IPS-18c (cell line): ENCODE data around the gene IGBP1.

Source experiments
- H3K4me3 ChIP-seq: 2 replicates; pipeline ENCODE4 v1.7.0; 2013; ENCODE audit warnings: low read depth, mild to moderate bottlenecking, low read length, moderate library complexity; ENCODE audit not compliant: insufficient read depth
- H3K9me3 ChIP-seq: one replicate; pipeline ENCODE4 v1.6.1; 2013; ENCODE audit warnings: mild to moderate bottlenecking, low read length, moderate library complexity; ENCODE audit not compliant: control insufficient read depth, insufficient read depth

IGBP1 gene

DNA sequence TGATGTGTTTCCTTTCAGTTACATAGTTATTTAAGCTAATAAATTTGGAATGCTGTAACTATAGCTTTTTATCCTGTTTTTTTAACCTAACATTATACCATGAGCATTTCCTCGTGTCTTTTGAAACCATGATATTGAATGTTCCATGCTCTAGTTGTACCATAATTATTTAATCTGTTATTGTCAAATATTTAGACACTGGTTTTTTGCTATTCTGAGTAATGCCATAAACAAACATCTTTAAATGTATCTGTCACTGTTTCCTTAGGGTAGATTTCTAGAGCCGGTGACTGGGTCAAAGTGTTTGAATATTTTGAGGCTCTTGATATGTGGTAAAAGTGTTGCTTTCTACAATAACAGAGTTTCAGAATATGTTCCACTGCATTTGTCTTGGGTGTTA is 5.4 kb downstream of the IGBP1 start:
- Histone ChIP-seq H3K9me3 (no peaks in the 10 kb centered on the region), H3K4me3 (no peak overlapping the region)

- Histone ChIP-seq H3K4me3 (no peak overlapping the region), H3K9me3 (no peaks in the 10 kb centered on the region)
Observed at GRCh38 chrX:70139736-70140135, 6.5 kb downstream of the IGBP1 start.

DNA sequence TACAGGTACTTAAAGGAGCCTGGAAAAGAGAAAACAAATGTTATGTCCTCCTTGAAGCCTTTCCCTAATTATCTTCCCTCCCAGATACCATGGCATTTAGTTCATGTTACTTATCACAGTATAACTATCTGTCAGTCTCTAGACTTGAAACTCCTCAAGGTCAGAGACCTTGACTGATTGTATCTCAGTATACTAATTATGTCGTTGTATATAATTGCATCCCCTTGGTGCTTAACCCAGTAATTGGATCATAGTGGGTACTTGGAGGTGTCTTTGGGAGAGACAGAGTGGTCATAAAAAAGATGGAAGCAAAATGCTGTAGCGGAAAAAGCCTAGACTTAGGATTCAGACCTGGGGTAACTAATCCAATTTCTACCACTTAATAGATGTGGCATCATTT is 8.1 kb downstream of the IGBP1 start:
- H3K4me3 ChIP-seq = no peak overlapping the region
- H3K9me3 ChIP-seq = no peaks in the 10 kb centered on the region

DNA sequence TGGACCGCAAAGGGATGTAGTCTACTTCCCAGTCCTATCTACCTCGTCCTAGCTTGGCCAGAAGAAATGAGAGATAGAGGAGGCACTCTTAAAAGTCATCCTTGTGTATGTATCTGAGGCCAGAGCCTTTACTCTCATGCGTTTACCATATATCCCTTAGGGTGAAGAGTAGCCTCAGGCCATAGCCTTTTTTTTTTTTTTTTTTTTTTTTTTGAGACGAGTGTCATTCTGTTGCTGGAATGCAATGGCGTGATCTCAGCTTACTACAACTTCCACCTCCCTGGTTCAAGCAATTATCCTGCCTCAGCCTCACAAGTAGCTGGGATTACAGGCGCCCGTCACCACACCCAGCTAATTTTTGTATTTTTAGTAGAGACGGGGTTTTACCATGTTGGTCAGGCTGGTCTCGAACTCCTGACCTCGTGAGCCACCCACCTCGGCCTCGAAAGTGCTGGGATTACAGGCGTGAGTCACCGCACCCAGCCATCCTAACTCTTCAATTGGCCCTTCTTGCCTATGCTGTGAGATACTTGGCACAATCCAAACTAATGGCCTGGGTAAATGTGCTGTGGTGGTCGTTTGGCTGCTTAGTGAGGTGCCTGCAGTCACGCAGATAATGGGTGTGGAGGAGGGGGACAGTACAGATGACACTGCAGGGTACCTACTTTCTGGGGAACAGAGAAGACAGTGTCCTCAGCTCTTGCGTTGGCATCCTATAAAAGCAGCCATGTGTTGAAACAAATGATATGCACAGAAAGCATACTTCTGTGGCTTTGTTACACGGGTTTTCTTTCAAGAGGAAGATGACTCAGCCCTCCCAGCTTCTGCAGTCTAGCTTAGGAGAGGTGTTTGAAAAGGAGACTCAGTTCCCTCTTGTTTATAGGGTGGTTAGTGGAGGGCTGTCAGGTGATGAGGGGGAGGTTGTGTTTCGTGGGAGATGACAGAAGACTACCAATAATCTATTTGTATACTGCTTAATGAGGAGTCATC is 33.6 kb downstream of the IGBP1 start:
- Histone ChIP-seq H3K4me3 (peak overlapping the region; percentile 24; the same call in 1 of the 2 replicates), H3K9me3 (peaks cover 6% of the 10 kb centered on the region)

DNA sequence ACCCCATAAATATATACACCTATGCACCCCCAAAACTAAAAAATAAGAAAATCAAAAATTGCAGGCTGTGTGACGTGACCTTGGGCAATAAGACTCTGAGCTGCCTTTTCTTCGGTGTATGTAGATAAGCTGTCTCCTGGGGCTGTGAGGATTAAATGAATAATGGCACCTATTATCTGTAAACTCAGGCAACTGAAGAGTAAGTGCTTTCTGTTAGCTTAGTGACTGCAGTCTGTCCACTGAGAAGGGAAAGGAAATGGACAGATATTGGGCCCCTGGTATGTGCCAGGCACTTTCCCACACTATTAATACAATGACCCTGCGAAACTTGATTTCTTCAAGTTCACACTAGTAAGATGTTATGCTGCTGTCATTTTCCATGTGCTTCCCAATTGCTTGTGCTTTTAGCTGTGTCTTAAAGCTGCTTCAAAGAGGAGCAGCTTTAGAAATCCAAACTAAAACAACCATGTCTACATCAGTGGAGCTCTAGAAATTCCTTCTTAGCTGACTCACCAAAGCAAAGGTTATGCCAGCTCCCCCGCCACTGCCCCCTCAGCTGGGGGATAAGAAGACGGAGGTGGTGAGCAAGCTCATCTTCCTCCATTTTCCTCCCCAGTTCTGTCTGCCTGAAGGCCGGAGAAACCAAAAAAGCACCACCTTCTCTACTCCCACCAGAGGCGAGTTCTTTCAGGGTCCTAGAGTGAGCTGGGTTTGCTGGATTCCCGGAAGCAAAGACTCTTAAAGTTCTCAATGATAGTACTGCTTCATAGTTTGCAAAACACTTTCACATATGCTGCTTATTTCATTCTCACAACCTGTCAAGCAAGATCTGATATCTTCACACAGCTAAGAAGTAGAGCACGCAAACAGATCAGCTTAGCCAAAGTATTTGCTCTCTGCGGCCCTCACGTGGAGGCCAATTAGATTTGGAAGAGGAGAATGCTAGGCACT is 35.3 kb downstream of the IGBP1 start:
- peak overlapping the region; percentile 2 for H3K4me3 ChIP-seq
- peaks cover 6% of the 10 kb centered on the region for H3K9me3 ChIP-seq

DNA sequence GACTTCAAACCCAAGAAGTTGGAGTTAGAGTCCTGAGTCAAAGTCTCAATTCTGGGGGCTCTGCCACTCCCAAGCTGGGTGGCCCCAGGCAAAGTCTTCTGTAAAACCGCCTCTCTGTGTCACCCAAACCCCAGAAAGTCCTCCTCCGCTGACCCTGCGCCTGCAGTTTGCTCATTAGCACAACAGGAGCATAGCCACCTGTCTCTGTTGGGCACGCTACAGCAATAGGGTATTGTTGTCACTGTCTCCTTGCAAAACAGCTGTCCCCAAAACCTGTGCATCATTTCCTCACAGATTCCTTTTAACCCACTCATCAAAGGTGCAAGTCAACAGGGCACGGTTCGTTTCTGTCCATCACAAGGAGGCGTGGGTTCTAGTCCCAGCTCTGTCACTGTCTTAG is 36.0 kb downstream of the IGBP1 start:
- no peak overlapping the region; the same call in 1 of the 2 replicates for H3K4me3 ChIP-seq
- H3K9me3 ChIP-seq = peaks cover 6% of the 10 kb centered on the region

GRCh38 chrX:70171624-70172023 is 38.4 kb downstream of the IGBP1 start:
- Histone ChIP-seq H3K9me3 (peaks cover 9% of the 10 kb centered on the region), H3K4me3 (no peak overlapping the region)

GRCh38 chrX:70172221-70172620 is 39.0 kb downstream of the IGBP1 start:
- Histone ChIP-seq H3K9me3 (peaks cover 9% of the 10 kb centered on the region), H3K4me3 (no peak overlapping the region)

- Histone ChIP-seq H3K4me3 (no peak overlapping the region), H3K9me3 (peaks cover 9% of the 10 kb centered on the region)
Observed at GRCh38 chrX:70172964-70173363, 39.7 kb downstream of the IGBP1 start.

DNA sequence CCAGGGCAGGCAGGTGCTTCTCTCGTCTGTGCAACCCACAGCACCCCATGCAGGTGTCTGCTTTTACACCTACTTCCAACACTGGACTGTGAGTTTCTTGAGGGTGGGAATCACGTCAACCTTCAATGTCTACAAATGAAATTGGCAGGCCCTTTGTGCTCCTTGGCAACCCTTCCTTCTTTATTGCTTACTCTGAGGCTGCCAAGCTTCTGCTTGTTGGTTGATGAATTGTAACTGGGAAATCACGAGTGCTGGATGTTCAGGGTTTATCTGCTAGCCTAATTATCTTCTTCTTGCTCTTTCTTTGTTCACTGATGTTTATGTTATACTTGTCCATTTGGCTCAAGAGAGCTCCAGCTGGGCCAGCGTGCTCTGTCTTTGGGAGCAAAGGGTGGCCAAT is 41.5 kb downstream of the IGBP1 start:
- no peak overlapping the region for H3K4me3 ChIP-seq
- peaks cover 6% of the 10 kb centered on the region for H3K9me3 ChIP-seq

DNA sequence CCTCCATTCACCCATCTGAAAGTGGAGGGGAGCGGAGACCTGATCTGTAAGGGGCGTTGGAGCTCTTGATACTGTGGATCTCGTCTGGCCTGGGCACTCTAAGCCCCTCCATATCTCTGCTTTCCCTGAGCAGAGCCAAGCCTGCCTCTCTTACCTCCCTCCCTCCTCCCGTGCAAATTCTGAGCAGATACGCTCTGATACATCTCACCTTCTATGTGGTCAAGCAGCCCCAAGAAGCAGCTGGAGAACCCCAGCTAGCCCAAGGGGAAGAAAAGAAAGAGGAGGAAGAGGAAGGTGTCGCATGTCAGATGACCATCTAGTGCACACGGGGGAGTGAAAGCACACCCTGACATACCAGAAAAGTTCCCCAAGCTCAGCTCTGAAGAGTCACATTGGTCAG is 42.1 kb downstream of the IGBP1 start:
- Histone ChIP-seq H3K4me3 (no peak overlapping the region), H3K9me3 (peaks cover 2% of the 10 kb centered on the region)

- Histone ChIP-seq H3K4me3 (no peak within 1 kb of the TSS), H3K9me3 (peaks cover 2% of the 10 kb centered on the region)
Observed at GRCh38 chrX:70176938-70177533, 43.8 kb downstream of the IGBP1 start, which contains the start of gene DGAT2L6. TSS of gene DGAT2L6 (plus strand) at chrX:70177483. CDS start at chrX:70177583, 100 bp downstream.

DNA sequence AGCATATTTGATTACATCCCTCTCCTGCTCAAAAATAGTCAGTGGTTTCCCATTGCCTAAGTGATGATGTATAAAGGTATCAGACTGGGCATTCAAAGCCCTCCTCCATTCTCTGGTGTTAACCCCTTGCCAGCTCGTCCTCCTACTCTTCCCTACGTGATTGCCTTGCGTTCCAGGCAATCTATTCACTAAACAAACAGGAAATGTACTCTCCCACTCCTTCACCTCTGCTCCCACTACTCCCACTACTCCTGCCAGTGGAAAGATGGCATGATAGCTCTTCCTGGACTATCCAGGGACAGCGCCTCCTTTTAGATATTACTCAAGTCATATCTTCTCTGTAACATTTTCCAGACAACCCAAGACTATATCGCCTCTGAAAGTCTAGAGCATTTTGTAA is 49.8 kb downstream of the IGBP1 start:
- H3K4me3 ChIP-seq = no peak overlapping the region
- peaks cover 9% of the 10 kb centered on the region for H3K9me3 ChIP-seq

- no peak overlapping the region for H3K4me3 ChIP-seq
- no peaks in the 10 kb centered on the region for H3K9me3 ChIP-seq
Observed at GRCh38 chrX:70190225-70190624, 57.0 kb downstream of the IGBP1 start.

- H3K4me3 ChIP-seq = no peak overlapping the region
- H3K9me3 ChIP-seq = peaks cover 2% of the 10 kb centered on the region
Observed at GRCh38 chrX:70196961-70197720, 63.9 kb downstream of the IGBP1 start.

DNA sequence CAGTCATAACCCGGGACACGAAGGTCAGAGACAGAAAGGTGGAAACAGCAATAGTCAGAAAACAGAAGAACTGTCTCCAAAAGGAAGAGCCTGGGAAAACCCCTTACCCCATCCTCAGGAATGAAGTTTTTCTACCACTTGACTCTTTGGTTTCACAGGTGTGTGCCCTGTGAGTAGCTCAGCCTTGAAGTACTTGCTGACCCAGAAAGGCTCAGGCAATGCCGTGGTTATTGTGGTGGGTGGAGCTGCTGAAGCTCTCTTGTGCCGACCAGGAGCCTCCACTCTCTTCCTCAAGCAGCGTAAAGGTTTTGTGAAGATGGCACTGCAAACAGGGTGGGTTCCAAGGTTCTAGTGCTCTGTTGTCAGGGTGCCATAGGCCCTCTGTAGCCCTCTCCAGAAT is 68.5 kb downstream of the IGBP1 start:
- Histone ChIP-seq H3K9me3 (peaks cover 2% of the 10 kb centered on the region), H3K4me3 (no peak overlapping the region)

GRCh38 chrX:70208479-70208878 is 75.2 kb downstream of the IGBP1 start:
- Histone ChIP-seq H3K9me3 (peaks cover 3% of the 10 kb centered on the region), H3K4me3 (no peak overlapping the region)
